Caco-2 (cell line): ENCODE data around the gene CFAP107. TPM values are rescaled to one million over a fixed set of nuclear protein-coding genes. Genes with fewer than 3 reads are reported as not detected.

Experiments
- BruUV-seq: library from RNA; stranded (reverse); fragments of 400-500 nt; replicated peaks from 2 replicates; lab custom pipeline; 2021; lab: Mats Ljungman, UMichigan
- CTCF ChIA-PET: fragments of 300-600 bp; sonication (Branson Sonifier 250); formaldehyde crosslinking; loops from one replicate; lab custom pipeline; 2022; ENCODE audit warnings: antibody characterized with exemption; lab: Charles Lee
- POLR2A ChIA-PET: fragments of 300-600 bp; sonication (Branson Sonifier 250); formaldehyde crosslinking; loops from one replicate; lab custom pipeline; 2022; ENCODE audit warnings: antibody characterized with exemption; lab: Charles Lee
- DNase-seq, 2 experiments: peaks; one replicate each; pipeline versions ENCODE4 v3.0.0 to v3.0.0-alpha.2; 2020 to 2022
- H3K27me3 ChIP-seq: replicated peaks from 2 replicates; pipeline ENCODE4 v1.6.0; 2011; ENCODE audit warnings: low read length; ENCODE audit not compliant: control insufficient read depth, insufficient read depth
- H3K36me3 ChIP-seq: 2 replicates; pipeline ENCODE4 v1.5.1; 2011; ENCODE audit warnings: low read length; ENCODE audit not compliant: control insufficient read depth, insufficient read depth
- H3K4me1 ChIP-seq: fragments of 250-450 bp; sonication (Bioruptor Pico); 2 replicates; pipeline ENCODE4 v1.5.1; 2020; ENCODE audit warnings: mild to moderate bottlenecking
- H3K4me3 ChIP-seq: 2 replicates; pipeline ENCODE4 v1.5.1; 2011; ENCODE audit warnings: low read depth, mild to moderate bottlenecking, control low read depth, low read length
- H3K9me3 ChIP-seq: fragments of 250-450 bp; sonication (Bioruptor Pico); 2 replicates; pipeline ENCODE4 v1.5.1; 2020; ENCODE audit warnings: mild to moderate bottlenecking, moderate library complexity
- H3K27ac Mint-ChIP-seq: one replicate; pipeline ENCODE4 v1.8.0; 2022; ENCODE audit warnings: mixed read lengths; ENCODE audit not compliant: unreplicated experiment
- H3K27me3 Mint-ChIP-seq: one replicate; pipeline ENCODE4 v1.8.0; 2022; ENCODE audit warnings: mixed read lengths; ENCODE audit not compliant: insufficient read depth, unreplicated experiment
- H3K36me3 Mint-ChIP-seq: one replicate; pipeline ENCODE4 v1.8.0; 2022; ENCODE audit warnings: mild to moderate bottlenecking, mixed read lengths; ENCODE audit not compliant: insufficient read depth, unreplicated experiment
- H3K4me1 Mint-ChIP-seq: one replicate; pipeline ENCODE4 v1.8.0; 2022; ENCODE audit warnings: low read depth, mixed read lengths; ENCODE audit not compliant: unreplicated experiment
- H3K4me3 Mint-ChIP-seq: one replicate; pipeline ENCODE4 v1.8.0; 2022; ENCODE audit warnings: mild to moderate bottlenecking, moderate library complexity, mixed read lengths; ENCODE audit not compliant: unreplicated experiment
- H3K9me3 Mint-ChIP-seq: one replicate; pipeline ENCODE4 v1.8.0; 2022; ENCODE audit warnings: mixed read lengths; ENCODE audit not compliant: unreplicated experiment
- CTCF ChIP-seq, 2 experiments: fragments of 200-600 bp in 1 of 2; IDR thresholded peaks; 1 replicate in 1 of 2; 2 replicates in 1 of 2; pipeline versions ENCODE4 v1.5.1 to v1.8.0; 2011 to 2022; ENCODE audit warnings: antibody characterized with exemption in 1 of 2, control low read depth in 1 of 2, inconsistent platforms in 1 of 2, low read depth in 1 of 2, low read length in 1 of 2, mild to moderate bottlenecking in 1 of 2, moderate library complexity in 1 of 2; ENCODE audit not compliant: insufficient read depth in 1 of 2, severe bottlenecking in 1 of 2, unreplicated experiment in 1 of 2
- intact Hi-C: fragments of 100-400 bp; cut with micrococcal nuclease; formaldehyde crosslinking; loops from one replicate; pipeline ENCODE4 v1.10.0; 2022; ENCODE audit not compliant: unreplicated experiment
- total RNA-seq: library from RNA; stranded (reverse); gene quantifications from 2 replicates; pipeline ENCODE4 v1.2.3, GENCODE V29; 2022

Gene CFAP107
- total RNA-seq, 1 experiment from 2014 or later = not detected

- H3K4me1 Mint-ChIP-seq = no peaks in the 10 kb centered on the region
- H3K9me3 ChIP-seq = no peaks in the 10 kb centered on the region
- no peak overlapping the region for H3K4me3 Mint-ChIP-seq
- H3K36me3 Mint-ChIP-seq = no peaks in the 10 kb centered on the region
- no peak overlapping the region for H3K27ac Mint-ChIP-seq
- H3K9me3 Mint-ChIP-seq = peaks cover 9% of the 10 kb centered on the region
- intact Hi-C loops = no loop called here
- H3K4me1 ChIP-seq = no peaks in the 10 kb centered on the region
- H3K4me3 ChIP-seq = no peak overlapping the region
- BruUV-seq = no TSS peak
- ChIA-PET CTCF (no interaction called here), POLR2A (no interaction called here)
- H3K27me3 ChIP-seq = no peaks in the 10 kb centered on the region
- peaks cover 14% of the 10 kb centered on the region for H3K27me3 Mint-ChIP-seq
- no peaks in the 10 kb centered on the region for H3K36me3 ChIP-seq
- TF ChIP-seq CTCF (IDR thresholded peaks at IDR 0.05; ENCODE audit: insufficient read depth in 1 of 2, low read depth in 1 of 2, low read length in 1 of 2, severe bottlenecking in 1 of 2, unreplicated experiment in 1 of 2) = no peak
- no peak for DNase-seq
Measured at GRCh38 chr1:12734651-12735050, 11.3 kb upstream of the CFAP107 start.

- intact Hi-C loops = no loop called here
- no peaks in the 10 kb centered on the region for H3K4me1 ChIP-seq
- no peaks in the 10 kb centered on the region for H3K9me3 ChIP-seq
- no peaks in the 10 kb centered on the region for H3K36me3 ChIP-seq
- Mint-ChIP-seq H3K4me1 (no peaks in the 10 kb centered on the region), H3K9me3 (no peaks in the 10 kb centered on the region), H3K4me3 (no peak overlapping the region), H3K27ac (no peak overlapping the region), H3K27me3 (peaks cover 8% of the 10 kb centered on the region), H3K36me3 (no peaks in the 10 kb centered on the region)
- POLR2A ChIA-PET = no interaction called here
- no peaks in the 10 kb centered on the region for H3K27me3 ChIP-seq
- BruUV-seq = no TSS peak
- no peak for DNase-seq
- no peak overlapping the region for H3K4me3 ChIP-seq
- TF ChIP-seq CTCF (IDR thresholded peaks at IDR 0.05; ENCODE audit: insufficient read depth in 1 of 2, low read depth in 1 of 2, low read length in 1 of 2, severe bottlenecking in 1 of 2, unreplicated experiment in 1 of 2) = no peak
- CTCF ChIA-PET = no interaction called here
Measured at GRCh38 chr1:12738934-12739333, 7.1 kb upstream of the CFAP107 start.

- ChIA-PET CTCF (no interaction called here), POLR2A (no interaction called here)
- Histone ChIP-seq H3K36me3 (no peaks in the 10 kb centered on the region), H3K9me3 (no peaks in the 10 kb centered on the region), H3K27me3 (no peaks in the 10 kb centered on the region), H3K4me1 (no peaks in the 10 kb centered on the region), H3K4me3 (no peak overlapping the region)
- TF ChIP-seq CTCF (IDR thresholded peaks at IDR 0.05; ENCODE audit: insufficient read depth in 1 of 2, low read depth in 1 of 2, low read length in 1 of 2, severe bottlenecking in 1 of 2, unreplicated experiment in 1 of 2) = no peak
- no peaks in the 10 kb centered on the region for H3K9me3 Mint-ChIP-seq
- intact Hi-C loops = no loop called here
- H3K4me3 Mint-ChIP-seq = no peak overlapping the region
- BruUV-seq = no TSS peak
- no peaks in the 10 kb centered on the region for H3K36me3 Mint-ChIP-seq
- H3K27ac Mint-ChIP-seq = no peak overlapping the region
- H3K27me3 Mint-ChIP-seq = peaks cover 8% of the 10 kb centered on the region
- no peak for DNase-seq
- no peaks in the 10 kb centered on the region for H3K4me1 Mint-ChIP-seq
Measured at GRCh38 chr1:12739613-12740012, 6.4 kb upstream of the CFAP107 start.
